HL-60 (cell line): Measurements from ENCODE around the gene NHERF2.

Source experiments
- CTCF ChIP-seq: IDR thresholded peaks from one replicate; pipeline ENCODE4 v1.5.1; 2011; ENCODE audit warnings: low read length, control low read depth, inconsistent platforms; ENCODE audit not compliant: insufficient read depth
- GABPA ChIP-seq: IDR thresholded peaks from 2 replicates; pipeline ENCODE4 v1.6.1; 2012; ENCODE audit warnings: low read depth
- POLR2AphosphoS5 ChIP-seq: IDR thresholded peaks from 2 replicates; pipeline ENCODE4 v1.6.1; 2012; ENCODE audit warnings: low read depth
- REST ChIP-seq: IDR thresholded peaks from 2 replicates; pipeline ENCODE4 v1.6.1; 2012; ENCODE audit warnings: low read depth; ENCODE audit not compliant: insufficient replicate concordance

- TF ChIP-seq CTCF (no peak), POLR2AphosphoS5 (no peak), GABPA (no peak), REST (no peak)
Measured at GRCh38 chr16:2074071-2074470, 47.4 kb downstream of the NHERF2 start.
